Measurements from ENCODE around the gene GRAMD1A.
"Not testable (repeated sequence)": the region's sequence is repeated elsewhere in the genome, so short reads cannot be mapped to it uniquely, and the experiment has no call there.

The GRAMD1A gene

GRCh38 chr19:35002037-35002535, 2.0 kb downstream of the GRAMD1A start:
- no peak for DNase-seq (ENCODE audit: low read depth, low spot score)

DNA sequence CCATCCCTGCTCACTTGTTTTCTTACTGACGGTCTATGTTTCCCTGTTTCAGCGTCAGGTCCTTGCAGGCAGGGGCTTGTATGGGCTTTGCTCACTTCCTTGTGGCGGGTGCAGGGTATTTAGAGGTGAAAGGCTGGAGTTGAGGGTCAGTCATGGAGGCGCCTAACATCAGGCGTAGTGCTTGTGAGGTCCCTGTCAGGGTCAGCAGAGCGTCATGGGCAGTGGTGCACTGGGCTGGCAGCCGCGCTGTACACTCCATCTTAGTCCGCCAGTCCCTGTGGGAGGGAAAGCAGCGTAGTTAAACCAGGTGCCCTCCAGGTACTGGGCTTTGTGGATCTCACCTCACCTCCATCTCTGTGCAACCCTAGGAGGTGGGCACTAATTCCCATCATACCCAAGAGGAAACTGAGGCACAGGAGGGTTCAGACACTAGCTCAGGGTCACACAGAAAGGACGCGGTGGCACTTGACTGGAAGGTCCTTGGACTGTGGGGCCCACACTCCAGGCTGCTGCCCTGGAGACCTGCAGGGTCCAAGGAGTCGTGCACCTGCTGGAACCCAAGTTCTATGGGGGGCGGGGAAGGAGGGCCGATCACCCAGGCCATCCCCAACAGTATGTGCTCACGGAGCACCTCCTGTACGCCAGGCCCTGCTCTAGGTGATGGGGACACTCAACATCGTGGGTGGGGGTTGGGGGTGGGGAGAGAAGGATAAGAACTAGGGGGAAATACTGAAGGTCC, 4.6 kb downstream of the GRAMD1A start:
- DNase-seq (ENCODE audit: low read depth, low spot score): no peak

GRCh38 chr19:35005256-35005977, 5.3 kb downstream of the GRAMD1A start:
- DNase-seq (ENCODE audit: low read depth, low spot score): no peak

DNA sequence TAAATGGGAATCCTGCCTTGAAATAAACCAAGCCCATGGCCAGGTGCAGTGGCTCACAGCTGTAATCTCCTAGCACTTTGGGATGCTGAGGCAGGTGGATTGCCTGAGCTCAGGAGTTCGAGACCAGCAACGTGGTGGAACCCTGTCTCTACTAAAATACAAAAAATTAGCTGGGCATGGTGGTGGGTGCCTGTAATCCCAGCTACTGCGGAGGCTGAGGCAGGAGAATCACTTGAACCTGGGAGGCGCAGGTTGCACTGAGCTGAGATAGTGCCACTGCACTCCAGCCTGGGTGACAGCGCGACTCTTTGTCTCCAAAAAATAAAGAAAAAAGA, 5.9 kb downstream of the GRAMD1A start:
- DNase-seq (ENCODE audit: low read depth, low spot score): not testable (repeated sequence)

DNA sequence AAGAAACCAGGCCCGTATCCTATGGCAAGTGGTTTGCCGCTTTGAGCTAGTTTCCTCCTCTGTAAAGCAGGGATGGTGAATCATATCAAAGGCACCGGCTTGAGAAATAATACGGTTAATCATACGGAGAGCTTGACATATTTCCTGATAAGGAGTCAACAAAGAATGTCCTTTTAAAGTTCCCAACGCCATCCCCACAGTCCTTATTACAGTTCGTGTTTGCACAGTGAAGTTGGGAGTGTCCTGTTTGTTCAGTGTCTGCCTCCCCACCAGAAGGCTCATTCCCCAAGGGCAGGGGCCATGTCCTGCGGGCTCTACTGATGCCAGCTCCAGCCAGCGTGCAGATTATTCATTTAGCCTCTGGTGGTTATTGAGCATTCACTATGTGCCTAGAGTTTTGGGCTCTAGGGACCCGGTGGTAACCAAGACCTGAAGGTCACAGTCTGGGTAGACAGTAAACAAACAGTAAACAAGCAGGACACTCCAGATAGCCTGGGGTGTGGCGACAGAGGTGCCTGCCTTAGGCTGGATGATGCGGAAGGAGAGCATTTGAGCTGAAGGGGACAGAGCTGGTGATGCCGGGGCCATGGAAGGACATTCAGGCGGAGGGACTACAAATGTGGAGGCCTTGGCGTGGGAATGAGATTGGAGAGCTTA, 6.3 kb downstream of the GRAMD1A start:
- DNase-seq (ENCODE audit: low read depth, low spot score): no peak

- no peak for DNase-seq (ENCODE audit: low read depth, low spot score)
These were observed 6.9 kb downstream of the GRAMD1A start for GRCh38 chr19:35006999-35007365.

DNA sequence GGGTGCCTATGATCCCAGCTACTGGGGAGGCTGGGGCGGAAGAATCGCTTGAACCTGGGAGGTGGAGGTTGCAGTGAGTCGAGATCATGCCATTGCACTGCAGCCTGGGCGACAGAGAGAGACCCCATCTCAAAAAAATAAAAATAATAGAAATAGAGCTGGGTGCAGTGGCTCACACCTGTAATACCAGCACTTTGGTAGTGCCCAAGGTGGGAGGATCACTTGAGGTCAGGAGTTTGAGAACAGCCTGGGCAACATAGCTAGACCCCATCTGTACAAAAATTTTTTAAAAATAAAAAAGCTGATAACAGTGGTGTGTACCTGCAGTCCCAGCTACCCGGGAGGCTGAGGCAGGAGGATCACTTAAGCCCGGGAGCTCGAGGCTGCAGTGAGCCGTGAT, 7.3 kb downstream of the GRAMD1A start:
- DNase-seq (ENCODE audit: low read depth, low spot score): not testable (repeated sequence)

DNA sequence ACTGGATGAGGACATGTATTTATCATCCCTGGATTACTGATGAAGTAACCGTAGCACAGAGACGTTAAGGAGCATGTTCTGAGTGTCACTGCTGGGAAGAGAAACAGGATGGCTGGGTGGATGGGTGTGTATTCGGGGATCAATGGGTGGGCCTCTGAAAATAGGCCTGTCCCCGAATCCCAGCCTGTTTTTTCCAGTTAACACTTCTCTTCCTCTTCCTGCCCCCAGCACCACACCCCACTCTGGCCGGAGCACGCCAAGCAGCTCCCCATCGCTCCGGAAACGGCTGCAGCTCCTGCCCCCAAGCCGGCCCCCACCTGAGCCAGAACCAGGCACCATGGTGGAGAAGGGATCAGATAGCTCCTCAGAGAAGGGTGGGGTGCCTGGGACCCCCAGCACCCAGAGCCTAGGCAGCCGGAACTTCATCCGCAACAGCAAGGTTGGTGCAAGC, 8.8 kb downstream of the GRAMD1A start:
- no peak for DNase-seq (ENCODE audit: low read depth, low spot score)

DNA sequence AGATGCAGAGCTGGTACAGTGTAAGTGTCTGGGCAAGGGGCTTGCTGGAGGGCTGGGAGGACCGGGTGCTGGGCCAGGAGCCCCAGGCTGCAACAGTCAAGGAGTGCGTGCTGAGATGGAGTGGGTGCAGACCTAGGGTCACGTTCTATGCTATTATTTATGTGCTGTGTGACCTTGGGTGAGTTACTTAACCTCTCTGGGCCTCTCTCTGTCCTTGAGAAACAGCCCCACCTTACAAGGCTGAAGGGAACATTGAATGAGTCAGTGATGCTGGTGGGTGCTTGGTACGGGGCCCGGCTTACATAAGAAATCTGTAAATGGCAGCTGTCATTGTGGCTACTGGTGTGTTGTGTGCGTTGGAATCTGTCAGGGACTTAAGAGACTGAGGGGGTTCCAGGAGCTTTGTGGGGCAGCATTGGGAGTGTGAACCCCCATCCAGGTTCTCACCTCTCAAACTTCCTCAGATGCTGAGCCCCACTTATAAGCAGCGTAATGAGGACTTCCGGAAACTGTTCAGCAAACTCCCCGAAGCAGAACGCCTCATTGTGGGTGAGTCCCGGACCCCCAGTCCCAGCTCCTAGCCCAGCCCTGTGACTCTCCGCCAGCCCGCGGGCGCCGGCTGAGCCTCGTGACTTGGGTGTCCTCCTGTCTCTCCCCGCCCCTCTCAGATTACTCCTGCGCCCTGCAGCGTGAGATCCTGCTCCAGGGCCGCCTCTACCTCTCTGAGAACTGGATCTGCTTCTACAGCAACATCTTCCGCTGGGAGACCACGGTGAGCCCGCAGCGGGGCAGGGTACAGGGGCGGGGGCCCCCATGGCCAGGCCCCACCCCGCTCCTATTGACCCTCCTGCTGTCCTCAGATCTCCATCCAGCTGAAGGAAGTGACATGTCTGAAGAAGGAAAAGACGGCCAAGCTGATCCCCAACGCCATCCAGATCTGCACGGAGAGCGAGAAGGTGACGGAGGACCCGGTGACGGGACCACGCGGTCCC, 9.6 kb downstream of the GRAMD1A start:
- DNase-seq (ENCODE audit: low read depth, low spot score): no peak

GRCh38 chr19:35011091-35011689, 11.1 kb downstream of the GRAMD1A start:
- no peak for DNase-seq (ENCODE audit: low read depth, low spot score)

- no peak for DNase-seq (ENCODE audit: low read depth, low spot score)
These were observed 11.9 kb downstream of the GRAMD1A start for GRCh38 chr19:35011737-35012682.

DNA sequence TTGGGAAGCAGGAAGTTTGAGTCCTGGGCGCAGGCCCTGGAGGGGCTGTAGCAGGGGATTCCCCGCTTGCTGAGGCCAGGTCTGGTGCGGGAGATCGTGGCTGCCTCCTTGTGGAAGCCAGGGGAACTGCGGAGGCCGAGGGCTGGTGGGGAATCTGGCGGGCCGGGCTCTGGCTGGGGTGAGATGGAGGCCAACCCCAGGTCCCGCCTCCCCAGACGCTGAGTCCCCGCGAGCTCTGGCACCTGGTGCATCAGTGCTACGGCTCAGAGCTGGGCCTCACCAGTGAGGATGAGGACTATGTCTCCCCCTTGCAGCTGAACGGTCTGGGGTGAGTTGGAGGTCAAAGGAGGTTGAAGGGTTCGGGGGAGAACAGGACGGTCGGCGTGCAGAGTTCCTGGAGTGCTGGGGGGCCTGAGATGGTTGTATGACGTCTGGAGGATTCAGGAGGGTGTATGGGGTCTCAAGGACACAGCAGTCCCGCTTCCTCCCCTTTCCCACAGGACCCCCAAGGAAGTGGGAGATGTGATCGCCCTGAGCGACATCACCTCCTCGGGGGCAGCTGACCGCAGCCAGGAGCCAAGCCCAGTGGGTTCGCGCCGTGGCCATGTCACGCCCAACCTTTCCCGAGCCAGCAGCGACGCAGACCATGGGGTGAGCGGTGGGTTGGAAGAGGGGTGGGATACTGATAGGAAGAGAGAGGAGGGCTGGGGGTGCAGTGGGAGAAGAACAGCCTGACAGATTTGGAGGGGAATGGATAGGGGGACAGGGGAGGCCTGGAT, 13.1 kb downstream of the GRAMD1A start:
- DNase-seq (ENCODE audit: low read depth, low spot score): peak; percentile 94

- DNase-seq (ENCODE audit: low read depth, low spot score): no peak
These were observed 14.0 kb downstream of the GRAMD1A start for GRCh38 chr19:35013820-35014754.

- not testable (repeated sequence) for DNase-seq (ENCODE audit: low read depth, low spot score)
These were observed 14.7 kb downstream of the GRAMD1A start for GRCh38 chr19:35014774-35015173.

- DNase-seq (ENCODE audit: low read depth, low spot score): no peak
These were observed 15.3 kb downstream of the GRAMD1A start for GRCh38 chr19:35015270-35015953.

- no peak for DNase-seq (ENCODE audit: low read depth, low spot score)
These were observed 15.8 kb downstream of the GRAMD1A start for GRCh38 chr19:35015954-35016351.

DNA sequence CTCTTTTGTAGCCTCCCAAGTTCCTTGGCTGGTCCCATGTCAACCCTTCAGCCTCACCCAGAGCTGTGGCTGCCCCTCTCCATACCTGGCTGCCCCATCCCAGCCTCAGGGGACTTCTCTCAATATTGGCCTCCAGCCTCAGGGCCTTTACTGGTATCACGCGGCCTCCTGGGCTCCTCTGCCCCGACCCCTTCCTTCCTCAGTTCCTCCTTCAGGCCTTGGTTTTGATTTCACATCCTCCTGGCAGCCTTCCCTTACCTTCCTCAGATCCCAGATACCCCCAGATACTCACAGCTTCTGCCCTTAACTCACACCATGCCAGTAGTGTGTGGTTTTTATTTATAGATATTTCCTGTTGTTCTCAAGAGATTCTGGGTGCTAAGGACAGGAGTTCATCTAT, 17.4 kb downstream of the GRAMD1A start:
- DNase-seq (ENCODE audit: low read depth, low spot score): no peak

All from ELF-1 (cell line).